Upper lobe of left lung (tissue), 4 donors: Measurements from ENCODE around the gene AAK1.
"Not testable (repeated sequence)": the region's sequence is repeated elsewhere in the genome, so short reads cannot be mapped to it uniquely, and the experiment has no call there.

Source experiments
- EP300 ChIP-seq, 4 donors: sonication (generic); formaldehyde crosslinking; IDR thresholded peaks; one replicate each; pipeline ENCODE4 v1.5.1; 2017; ENCODE audit warnings: antibody characterized with exemption in 4 of 4, control low read depth in 2 of 4
- POLR2A ChIP-seq, 4 donors: fragments of 450-650 bp; IDR thresholded peaks; one replicate each; pipeline ENCODE4 v1.5.1; 2016 to 2017; ENCODE audit warnings: antibody characterized with exemption in 4 of 4, mild to moderate bottlenecking in 2 of 4
- TF ChIP-seq, protein P1 (sequence below), 6 experiments: fragments of 450-650 bp in 4 of 6; fragments of 200-600 bp in 2 of 6; sonication (generic) in 2 of 6; IDR thresholded peaks; one replicate each; pipeline ENCODE4 v1.5.1; 2016 to 2019; ENCODE audit warnings: antibody characterized with exemption in 6 of 6

DNA sequence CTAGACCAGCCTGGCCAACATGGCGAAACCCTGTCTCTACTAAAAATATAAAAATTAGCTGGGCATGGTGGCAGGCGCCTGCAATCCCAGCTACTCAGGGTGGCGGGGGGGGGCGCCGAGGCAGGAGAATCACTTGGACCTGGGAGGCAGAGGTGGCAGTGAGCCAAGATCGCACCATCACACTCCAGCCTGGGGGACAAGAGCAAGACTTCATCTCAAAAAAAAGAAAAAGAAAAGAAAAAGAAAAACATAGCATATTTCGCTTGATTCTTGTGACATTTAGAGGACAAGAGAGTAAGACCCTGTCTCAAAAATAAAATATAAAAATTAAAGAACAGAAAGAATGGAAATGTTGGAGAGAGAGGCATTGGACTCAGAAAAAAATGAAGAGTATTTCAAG, 224.4 kb downstream of the AAK1 start:
- TF ChIP-seq POLR2A, EP300 (IDR thresholded peaks at IDR 0.05): not testable (repeated sequence)
- TF ChIP-seq, protein P1, sequence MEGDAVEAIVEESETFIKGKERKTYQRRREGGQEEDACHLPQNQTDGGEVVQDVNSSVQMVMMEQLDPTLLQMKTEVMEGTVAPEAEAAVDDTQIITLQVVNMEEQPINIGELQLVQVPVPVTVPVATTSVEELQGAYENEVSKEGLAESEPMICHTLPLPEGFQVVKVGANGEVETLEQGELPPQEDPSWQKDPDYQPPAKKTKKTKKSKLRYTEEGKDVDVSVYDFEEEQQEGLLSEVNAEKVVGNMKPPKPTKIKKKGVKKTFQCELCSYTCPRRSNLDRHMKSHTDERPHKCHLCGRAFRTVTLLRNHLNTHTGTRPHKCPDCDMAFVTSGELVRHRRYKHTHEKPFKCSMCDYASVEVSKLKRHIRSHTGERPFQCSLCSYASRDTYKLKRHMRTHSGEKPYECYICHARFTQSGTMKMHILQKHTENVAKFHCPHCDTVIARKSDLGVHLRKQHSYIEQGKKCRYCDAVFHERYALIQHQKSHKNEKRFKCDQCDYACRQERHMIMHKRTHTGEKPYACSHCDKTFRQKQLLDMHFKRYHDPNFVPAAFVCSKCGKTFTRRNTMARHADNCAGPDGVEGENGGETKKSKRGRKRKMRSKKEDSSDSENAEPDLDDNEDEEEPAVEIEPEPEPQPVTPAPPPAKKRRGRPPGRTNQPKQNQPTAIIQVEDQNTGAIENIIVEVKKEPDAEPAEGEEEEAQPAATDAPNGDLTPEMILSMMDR (IDR thresholded peaks at IDR 0.05), result not testable (repeated sequence)
